NB4 (cell line): ENCODE measurements around the gene PNPLA5.

Experiments used
- CTCF ChIP-seq: IDR thresholded peaks from one replicate; pipeline ENCODE4 v1.5.1; 2012; ENCODE audit warnings: low read depth, low read length
- MYC ChIP-seq: IDR thresholded peaks from 2 replicates; pipeline ENCODE4 v1.6.1; 2011; ENCODE audit warnings: low read depth, low read length

- no peak for TF ChIP-seq MYC
- no peak for TF ChIP-seq CTCF
Measured at GRCh38 chr22:43922123-43922522, 30.3 kb upstream of the PNPLA5 start.
